GM12864 (cell line): ENCODE measurements around the gene ANXA1.

Experiments used
- DNase-seq: peaks from one replicate; pipeline ENCODE4 v3.0.0-alpha.2; 2011; ENCODE audit warnings: low read depth
- H3K4me3 ChIP-seq: 2 replicates; pipeline ENCODE4 v1.5.1; 2011; ENCODE audit warnings: mild to moderate bottlenecking, low read depth, low read length, control low read depth
- TF ChIP-seq, protein P1 (sequence below): IDR thresholded peaks from 2 replicates; pipeline ENCODE4 v1.5.1; 2011; ENCODE audit warnings: low read depth, mild to moderate bottlenecking, moderate library complexity, low read length, control low read depth, inconsistent platforms; ENCODE audit errors: missing control alignments

ANXA1 gene

GRCh38 chr9:73131461-73131860 is 20.2 kb upstream of the ANXA1 start:
- TF ChIP-seq, protein P1, sequence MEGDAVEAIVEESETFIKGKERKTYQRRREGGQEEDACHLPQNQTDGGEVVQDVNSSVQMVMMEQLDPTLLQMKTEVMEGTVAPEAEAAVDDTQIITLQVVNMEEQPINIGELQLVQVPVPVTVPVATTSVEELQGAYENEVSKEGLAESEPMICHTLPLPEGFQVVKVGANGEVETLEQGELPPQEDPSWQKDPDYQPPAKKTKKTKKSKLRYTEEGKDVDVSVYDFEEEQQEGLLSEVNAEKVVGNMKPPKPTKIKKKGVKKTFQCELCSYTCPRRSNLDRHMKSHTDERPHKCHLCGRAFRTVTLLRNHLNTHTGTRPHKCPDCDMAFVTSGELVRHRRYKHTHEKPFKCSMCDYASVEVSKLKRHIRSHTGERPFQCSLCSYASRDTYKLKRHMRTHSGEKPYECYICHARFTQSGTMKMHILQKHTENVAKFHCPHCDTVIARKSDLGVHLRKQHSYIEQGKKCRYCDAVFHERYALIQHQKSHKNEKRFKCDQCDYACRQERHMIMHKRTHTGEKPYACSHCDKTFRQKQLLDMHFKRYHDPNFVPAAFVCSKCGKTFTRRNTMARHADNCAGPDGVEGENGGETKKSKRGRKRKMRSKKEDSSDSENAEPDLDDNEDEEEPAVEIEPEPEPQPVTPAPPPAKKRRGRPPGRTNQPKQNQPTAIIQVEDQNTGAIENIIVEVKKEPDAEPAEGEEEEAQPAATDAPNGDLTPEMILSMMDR, result no peak
- DNase-seq, result no peak
- H3K4me3 ChIP-seq, result no peak overlapping the region

DNA sequence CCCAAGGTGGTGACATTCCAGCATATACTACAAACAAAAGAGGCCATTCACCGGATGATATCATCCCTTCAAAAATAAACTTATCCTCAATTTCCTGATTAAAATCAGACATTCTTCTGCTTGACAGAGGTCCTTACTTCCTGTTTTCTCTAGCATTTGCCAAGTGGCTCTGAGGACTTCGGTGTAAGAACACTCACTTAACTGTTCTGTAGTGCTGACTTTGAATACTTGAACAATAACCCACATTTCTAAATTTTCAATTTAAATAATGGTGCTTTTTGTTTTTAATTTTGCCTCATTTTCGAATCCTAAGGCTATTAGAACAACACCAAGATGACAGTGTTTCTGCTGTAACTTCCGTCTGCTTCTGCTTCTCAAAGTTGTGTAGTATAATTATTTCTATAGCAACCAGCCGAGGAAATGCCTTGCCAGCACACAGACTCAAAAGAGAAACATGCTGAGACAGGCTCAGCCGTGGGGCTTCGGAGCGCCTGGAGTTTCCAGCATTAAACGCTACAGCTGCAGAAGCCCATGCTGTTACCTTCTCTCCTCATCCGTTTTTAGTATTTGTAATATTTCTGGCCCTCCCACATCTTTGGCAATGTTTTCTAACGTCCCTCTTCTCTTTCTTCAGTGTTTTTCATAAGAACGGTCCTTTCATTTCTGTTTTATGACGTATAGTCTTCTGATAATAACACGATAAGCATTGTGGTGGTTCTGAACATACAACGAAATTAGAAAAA is 19.5 kb upstream of the ANXA1 start:
- peak overlapping the region; percentile 69 for H3K4me3 ChIP-seq
- TF ChIP-seq, protein P1, result no peak

GRCh38 chr9:73133022-73133651 is 18.5 kb upstream of the ANXA1 start:
- H3K4me3 ChIP-seq, result no peak overlapping the region; the same call in 1 of the 2 replicates
- DNase-seq, result no peak
- TF ChIP-seq, protein P1, result no peak

More for the DNA sequence above, 19.5 kb upstream of the ANXA1 start:
- peak; percentile 40 for DNase-seq

- H3K4me3 ChIP-seq, result no peak overlapping the region
- no peak for DNase-seq
- TF ChIP-seq, protein P1, result no peak
These were observed 17.7 kb upstream of the ANXA1 start for GRCh38 chr9:73133921-73134407.

- no peak for DNase-seq
- H3K4me3 ChIP-seq, result no peak overlapping the region
- TF ChIP-seq, protein P1, result no peak
These were observed 16.3 kb upstream of the ANXA1 start for GRCh38 chr9:73135394-73135793.

DNA sequence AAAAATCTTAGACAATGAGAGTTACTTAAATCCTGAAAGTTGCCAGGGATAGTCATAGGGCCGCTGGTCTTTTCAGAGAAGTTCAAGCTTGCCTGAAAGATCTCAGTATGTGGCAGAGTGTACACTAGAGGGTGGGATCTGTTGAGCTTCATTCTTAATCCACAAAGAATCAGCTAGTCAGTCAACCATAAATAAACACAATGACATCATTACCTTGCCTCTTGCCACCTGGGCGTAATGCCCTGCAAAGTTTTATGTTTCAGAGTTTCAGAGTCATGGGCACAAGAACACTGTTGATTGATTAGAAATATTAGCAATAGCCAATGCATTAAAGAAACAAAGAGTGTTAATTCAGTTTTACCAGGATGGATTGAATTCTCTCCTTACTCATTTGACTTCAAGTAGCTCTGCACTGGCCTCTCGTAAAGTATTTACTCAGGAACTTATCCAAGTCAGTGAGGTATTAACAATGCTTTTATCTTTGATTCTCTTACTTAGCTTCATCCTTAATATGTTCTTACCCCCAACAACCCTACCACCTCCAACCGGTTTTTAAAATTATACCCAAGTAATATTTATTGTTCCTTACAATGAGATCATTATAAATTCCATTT is 14.3 kb upstream of the ANXA1 start:
- DNase-seq, result no peak
- no peak overlapping the region for H3K4me3 ChIP-seq
- TF ChIP-seq, protein P1, result no peak
